Measurements from ENCODE around the gene TENM3.
"Not testable (repeated sequence)": the region's sequence is repeated elsewhere in the genome, so short reads cannot be mapped to it uniquely, and the experiment has no call there.

The TENM3 gene

GRCh38 chr4:182243204-182243603, at the start of gene TENM3:
TSS of gene TENM3 (plus strand) at chr4:182243402. CDS start at chr4:182324021, 80,619 bp downstream.
- DNase-seq, result not testable (repeated sequence)

- no peak for DNase-seq
These were observed 48.9 kb upstream of the TENM3 start for GRCh38 chr4:182194091-182194824.

- DNase-seq, result no peak
These were observed 45.6 kb upstream of the TENM3 start for GRCh38 chr4:182197611-182198010.

- no peak for DNase-seq
These were observed 41.3 kb upstream of the TENM3 start for GRCh38 chr4:182201871-182202270.

- no peak for DNase-seq
These were observed 40.6 kb upstream of the TENM3 start for GRCh38 chr4:182202650-182203049.

GRCh38 chr4:182203872-182204411, 39.3 kb upstream of the TENM3 start:
- DNase-seq, result no peak

- no peak for DNase-seq
These were observed 37.9 kb upstream of the TENM3 start for GRCh38 chr4:182205306-182205705.

GRCh38 chr4:182206266-182206665, 36.9 kb upstream of the TENM3 start:
- no peak for DNase-seq

- no peak for DNase-seq
These were observed 36.3 kb upstream of the TENM3 start for GRCh38 chr4:182206916-182207315.

- DNase-seq, result no peak
These were observed 35.3 kb upstream of the TENM3 start for GRCh38 chr4:182207830-182208396.

GRCh38 chr4:182208526-182209050, 34.6 kb upstream of the TENM3 start:
- no peak for DNase-seq

GRCh38 chr4:182212211-182212761, 30.9 kb upstream of the TENM3 start:
- DNase-seq, result no peak

- DNase-seq, result no peak
These were observed 30.2 kb upstream of the TENM3 start for GRCh38 chr4:182213004-182213403.

GRCh38 chr4:182215148-182215547, 28.1 kb upstream of the TENM3 start:
- DNase-seq, result no peak

GRCh38 chr4:182216005-182216404, 27.2 kb upstream of the TENM3 start:
- no peak for DNase-seq

- DNase-seq, result no peak
These were observed 23.7 kb upstream of the TENM3 start for GRCh38 chr4:182219411-182220056.

- no peak for DNase-seq
These were observed 21.2 kb upstream of the TENM3 start for GRCh38 chr4:182221987-182222386.

GRCh38 chr4:182222766-182223165, 20.4 kb upstream of the TENM3 start:
- no peak for DNase-seq

- no peak for DNase-seq
These were observed 19.5 kb upstream of the TENM3 start for GRCh38 chr4:182223708-182224107.

- no peak for DNase-seq
These were observed 18.9 kb upstream of the TENM3 start for GRCh38 chr4:182224192-182224850.

- no peak for DNase-seq
These were observed 17.8 kb upstream of the TENM3 start for GRCh38 chr4:182225257-182225852.

- DNase-seq, result no peak
These were observed 15.6 kb upstream of the TENM3 start for GRCh38 chr4:182227611-182228010.
